Immature natural killer cell (primary cell): ENCODE results near the gene FOSL2. TPM values are rescaled to one million over a fixed set of nuclear protein-coding genes. Genes with fewer than 3 reads are reported as not detected.

Experiments
- DNase-seq, 3 donors: peaks; one replicate each; pipeline ENCODE4 v3.0.0; 2022; ENCODE audit warnings: mixed read lengths in 1 of 3
- H3K27ac Mint-ChIP-seq, 6 donors: one replicate each; pipeline ENCODE4 v1.8.0; 2020; ENCODE audit warnings: mixed read lengths in 6 of 6, mild to moderate bottlenecking in 5 of 6, inconsistent platforms in 4 of 6, moderate library complexity in 3 of 6
- H3K27me3 Mint-ChIP-seq, 3 donors: one replicate each; pipeline ENCODE4 v1.8.0; 2020 to 2021; ENCODE audit warnings: low read depth in 3 of 3, mild to moderate bottlenecking in 3 of 3, mixed read lengths in 3 of 3, moderate library complexity in 3 of 3, inconsistent platforms in 1 of 3
- H3K36me3 Mint-ChIP-seq, 3 donors: one replicate each; pipeline ENCODE4 v1.8.0; 2020; ENCODE audit warnings: mixed read lengths in 3 of 3, inconsistent platforms in 2 of 3, mild to moderate bottlenecking in 2 of 3
- H3K4me1 Mint-ChIP-seq, 2 donors: one replicate each; pipeline ENCODE4 v1.8.0; 2020; ENCODE audit warnings: inconsistent platforms in 2 of 2, mild to moderate bottlenecking in 2 of 2, mixed read lengths in 2 of 2, moderate library complexity in 1 of 2
- H3K4me3 Mint-ChIP-seq, 5 donors: one replicate each; pipeline ENCODE4 v1.8.0; 2020; ENCODE audit warnings: mild to moderate bottlenecking in 5 of 5, mixed read lengths in 5 of 5, inconsistent platforms in 3 of 5, moderate library complexity in 3 of 5
- H3K9me3 Mint-ChIP-seq, 6 donors: one replicate each; pipeline ENCODE4 v1.8.0; 2020; ENCODE audit warnings: mild to moderate bottlenecking in 6 of 6, mixed read lengths in 6 of 6, inconsistent platforms in 4 of 6, moderate library complexity in 3 of 6
- polyA plus RNA-seq, 3 donors: library from polyadenylated mRNA; unstranded; fragments of 300-500 nt; fragmentation: Illumina TruSeq; gene quantifications; one replicate each; pipeline ENCODE4 v1.2.3, GENCODE V29; 2021

Gene FOSL2
- polyA plus RNA-seq, 3 donors from 2014 or later = 27.2 to 54.3 (median 28.7) TPM

DNA sequence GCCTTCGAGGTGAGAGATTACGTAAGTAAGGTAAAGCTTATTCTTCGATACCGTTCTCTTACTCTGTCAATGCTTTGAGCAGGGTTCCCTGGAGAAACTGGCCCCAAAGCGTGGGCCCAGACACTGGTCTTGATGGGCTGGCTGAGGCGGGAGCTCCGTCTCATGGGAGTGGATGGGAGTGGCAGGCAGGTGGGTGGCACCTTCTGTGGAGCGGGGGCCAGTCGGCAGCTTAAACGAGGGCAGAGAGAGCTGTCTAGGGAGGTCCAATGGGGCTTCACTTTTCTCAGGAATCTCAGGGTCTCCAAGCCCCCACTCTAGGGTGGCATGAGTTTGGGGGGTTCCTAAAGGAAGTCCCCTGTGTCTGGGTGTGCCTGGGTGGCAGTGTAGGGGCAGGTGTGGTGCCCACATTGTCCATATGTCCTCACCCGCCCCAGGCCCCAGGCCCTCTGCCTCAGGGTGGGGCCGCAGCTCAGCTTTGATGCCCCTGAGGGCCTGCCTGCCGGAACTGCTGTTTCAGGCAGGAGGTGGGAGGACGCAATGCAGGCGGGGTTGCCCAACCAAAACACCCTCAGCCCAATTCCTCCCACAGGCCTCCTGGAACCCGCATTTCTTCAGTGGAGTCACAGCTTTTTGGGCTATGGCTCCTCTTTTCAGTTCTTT lies 32.5 kb upstream of the FOSL2 start:
- Mint-ChIP-seq H3K27ac (peak overlapping the region; percentile 97 to 100 (median 98)), H3K4me1 (peaks cover 75 to 78% of the 10 kb centered on the region in 2 donors), H3K36me3 (no peaks in the 10 kb centered on the region), H3K4me3 (peak overlapping the region; percentile 80 to 85 (median 83)), H3K27me3 (peaks cover 16 to 34% (median 16%) of the 10 kb centered on the region in 3 donors), H3K9me3 (peaks cover 0 to 4% (median 0%) of the 10 kb centered on the region in 6 donors)
- peak; percentile 45 to 52 (median 52) for DNase-seq

DNA sequence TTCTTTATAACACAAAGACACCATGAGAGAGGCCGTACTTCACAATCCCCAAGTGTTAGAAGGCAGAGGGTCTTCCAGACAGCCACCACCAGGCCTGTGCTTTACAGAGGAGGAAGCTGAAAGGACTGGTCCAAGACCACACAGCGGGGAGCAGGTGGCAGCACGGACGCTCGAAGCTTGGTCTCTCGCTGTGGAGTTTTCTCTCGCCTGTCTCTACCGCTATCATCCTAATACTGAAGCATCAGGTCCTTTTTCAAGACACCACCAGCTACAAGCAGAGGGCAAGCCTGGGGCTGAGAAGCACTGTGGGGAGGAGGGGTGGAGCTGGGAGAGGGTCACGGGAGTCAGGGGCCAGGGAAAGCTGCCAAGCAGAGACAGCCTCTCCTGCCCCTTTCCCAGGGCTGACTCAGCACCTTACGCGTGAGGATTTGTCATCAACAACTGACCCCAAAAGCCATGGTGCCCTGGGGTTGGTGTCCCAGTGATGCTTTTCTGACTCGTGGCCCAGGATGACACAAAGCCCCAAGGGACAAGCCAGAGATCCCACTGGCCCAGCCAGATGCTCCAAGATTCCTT lies 31.9 kb upstream of the FOSL2 start:
- DNase-seq = no peak
- Mint-ChIP-seq H3K4me3 (peak overlapping the region; percentile 44 to 85 (median 83)), H3K4me1 (peaks cover 81 to 82% of the 10 kb centered on the region in 2 donors)

DNA sequence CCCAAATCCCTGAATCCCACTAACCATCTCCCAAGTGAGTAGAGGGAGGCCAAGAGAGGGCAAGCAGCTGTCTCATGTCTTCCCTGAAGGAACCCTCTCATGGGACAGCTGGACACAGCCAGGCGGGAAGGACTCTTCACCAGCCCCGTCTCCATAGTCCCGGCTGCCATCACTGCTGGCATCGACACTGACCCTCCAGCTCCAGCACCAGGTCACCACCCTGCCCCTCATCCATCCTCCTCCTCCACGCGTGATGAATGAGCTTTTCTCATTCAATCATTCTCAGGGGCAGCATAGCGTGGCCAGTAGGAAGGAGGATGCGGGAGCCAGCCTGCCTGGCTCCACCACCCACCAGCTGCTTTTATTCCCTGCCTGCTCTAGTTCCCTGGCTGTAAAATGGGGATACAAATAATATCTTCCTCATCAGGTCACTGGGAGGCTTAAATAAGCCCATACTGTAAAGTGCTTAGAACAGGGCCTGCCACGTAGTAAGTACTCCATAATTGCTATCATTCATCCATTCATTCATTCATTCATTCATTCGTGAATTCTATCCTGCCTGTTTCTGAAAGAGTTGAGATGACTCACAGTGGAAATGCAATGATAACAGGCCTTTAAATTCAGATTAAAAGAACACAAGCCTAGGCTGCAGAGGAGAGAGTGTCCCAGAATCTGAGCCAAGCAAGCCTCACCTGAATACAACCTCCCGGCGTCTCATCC lies 30.5 kb upstream of the FOSL2 start:
- Mint-ChIP-seq H3K4me3 (peak overlapping the region in 4 of 5 donors; percentile 7 to 70 (median 24)), H3K27ac (peak overlapping the region in 5 of 6 donors; percentile 87 to 100 (median 97)), H3K9me3 (peaks cover 0 to 4% (median 0%) of the 10 kb centered on the region in 6 donors), H3K36me3 (no peaks in the 10 kb centered on the region), H3K4me1 (peaks cover 89 to 95% of the 10 kb centered on the region in 2 donors), H3K27me3 (peaks cover 16 to 42% (median 19%) of the 10 kb centered on the region in 3 donors)
- DNase-seq = no peak

More for the DNA sequence above, 31.9 kb upstream of the FOSL2 start:
- Mint-ChIP-seq H3K27me3 (peaks cover 15 to 35% (median 16%) of the 10 kb centered on the region in 3 donors), H3K27ac (peak overlapping the region; percentile 97 to 100 (median 98)), H3K9me3 (peaks cover 0 to 4% (median 0%) of the 10 kb centered on the region in 6 donors), H3K36me3 (no peaks in the 10 kb centered on the region)

DNA sequence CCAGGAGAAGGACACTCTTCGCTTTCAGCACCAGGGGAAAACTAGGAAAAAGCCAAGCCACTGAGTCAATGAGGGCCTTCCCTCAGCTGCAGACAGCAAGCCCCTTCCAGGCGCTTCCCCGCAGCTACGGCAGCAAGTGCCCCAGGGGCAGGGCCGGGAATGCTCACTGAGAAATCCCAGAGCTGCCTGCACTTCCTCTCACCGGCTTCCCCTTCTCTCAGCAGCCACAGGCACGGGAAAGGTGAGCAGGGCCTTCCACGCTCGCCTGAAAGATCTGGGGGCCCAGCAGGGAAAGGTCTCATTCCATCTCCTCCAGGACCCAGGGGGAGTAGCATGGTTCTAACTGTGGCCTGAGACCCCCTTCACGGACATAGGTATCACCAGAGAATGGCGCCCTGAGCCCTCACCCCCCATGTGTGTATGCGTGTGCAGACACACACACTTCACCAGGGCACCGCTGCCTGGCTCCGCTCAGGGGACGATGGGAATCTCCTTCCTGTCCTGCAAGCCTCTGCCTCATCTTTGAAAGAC lies 29.6 kb upstream of the FOSL2 start:
- peaks cover 93 to 100% of the 10 kb centered on the region in 2 donors for H3K4me1 Mint-ChIP-seq
- H3K4me3 Mint-ChIP-seq = no peak overlapping the region
- H3K27me3 Mint-ChIP-seq = peaks cover 16 to 38% (median 19%) of the 10 kb centered on the region in 3 donors
- no peaks in the 10 kb centered on the region for H3K36me3 Mint-ChIP-seq
- no peak for DNase-seq
- peak overlapping the region in 4 of 6 donors; percentile 87 to 100 (median 97) for H3K27ac Mint-ChIP-seq
- H3K9me3 Mint-ChIP-seq = peaks cover 0 to 4% (median 0%) of the 10 kb centered on the region in 6 donors

DNA sequence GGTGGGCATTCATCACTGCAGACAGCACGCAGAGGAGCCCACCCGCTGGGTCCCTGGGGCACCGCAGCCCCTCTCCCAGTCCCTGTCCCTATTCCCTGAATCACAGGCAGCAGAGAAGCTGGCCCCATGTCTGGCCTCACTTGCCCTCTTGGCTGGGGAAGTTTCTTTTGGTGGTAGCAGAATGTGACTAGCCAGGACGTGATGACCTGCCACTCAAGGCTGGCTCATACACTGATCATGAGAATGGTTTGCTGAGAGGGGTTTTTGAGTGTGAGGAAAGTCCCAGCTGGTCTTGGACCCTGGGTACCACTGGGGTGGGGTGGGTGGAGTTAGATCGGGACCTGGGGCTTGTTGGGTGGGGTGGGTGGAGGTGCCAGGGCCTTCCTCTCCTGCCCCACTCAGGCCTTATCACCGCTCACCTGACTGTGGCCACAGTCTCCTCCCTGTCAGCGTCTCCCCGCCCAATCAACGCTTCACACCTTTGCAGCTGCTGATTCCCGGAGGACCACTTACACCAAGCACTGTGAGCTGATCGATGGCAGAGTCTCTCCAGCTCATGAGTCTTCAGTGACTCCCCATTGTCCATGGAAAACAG lies 28.9 kb upstream of the FOSL2 start:
- Mint-ChIP-seq H3K4me1 (peaks cover 91 to 96% of the 10 kb centered on the region in 2 donors), H3K27me3 (peaks cover 13 to 35% (median 18%) of the 10 kb centered on the region in 3 donors), H3K36me3 (no peaks in the 10 kb centered on the region), H3K4me3 (peak overlapping the region in 3 of 5 donors; percentile 27 to 53 (median 29)), H3K9me3 (peaks cover 0 to 4% (median 0%) of the 10 kb centered on the region in 6 donors), H3K27ac (peak overlapping the region in 5 of 6 donors; percentile 64 to 97 (median 77))
- DNase-seq = no peak

DNA sequence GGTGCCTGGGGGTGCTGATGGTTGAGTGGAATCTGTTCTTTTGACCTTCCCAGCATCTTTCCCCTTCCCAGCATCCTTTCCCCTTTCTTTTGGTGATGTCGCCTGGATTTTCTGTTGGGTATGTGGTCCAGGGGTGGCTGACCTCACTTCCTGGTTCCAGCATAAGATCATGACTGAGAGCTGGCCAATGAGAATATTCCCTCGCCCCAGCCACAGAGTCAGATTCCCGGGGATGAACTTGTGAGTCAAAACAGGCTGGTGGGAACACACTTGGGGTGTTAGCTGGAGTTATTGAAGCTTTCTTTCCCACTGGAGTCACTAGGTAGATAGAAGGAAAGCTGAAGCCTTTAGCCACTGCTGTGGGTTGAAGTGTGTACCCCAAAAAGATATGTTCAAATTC lies 28.0 kb upstream of the FOSL2 start:
- peaks cover 85 to 89% of the 10 kb centered on the region in 2 donors for H3K4me1 Mint-ChIP-seq
- H3K36me3 Mint-ChIP-seq = no peaks in the 10 kb centered on the region
- peaks cover 5 to 28% (median 10%) of the 10 kb centered on the region in 3 donors for H3K27me3 Mint-ChIP-seq
- peak overlapping the region in 5 of 6 donors; percentile 73 to 98 (median 94) for H3K27ac Mint-ChIP-seq
- H3K4me3 Mint-ChIP-seq = peak overlapping the region in 3 of 5 donors; percentile 27 to 43 (median 33)
- H3K9me3 Mint-ChIP-seq = no peaks in the 10 kb centered on the region
- DNase-seq = no peak

DNA sequence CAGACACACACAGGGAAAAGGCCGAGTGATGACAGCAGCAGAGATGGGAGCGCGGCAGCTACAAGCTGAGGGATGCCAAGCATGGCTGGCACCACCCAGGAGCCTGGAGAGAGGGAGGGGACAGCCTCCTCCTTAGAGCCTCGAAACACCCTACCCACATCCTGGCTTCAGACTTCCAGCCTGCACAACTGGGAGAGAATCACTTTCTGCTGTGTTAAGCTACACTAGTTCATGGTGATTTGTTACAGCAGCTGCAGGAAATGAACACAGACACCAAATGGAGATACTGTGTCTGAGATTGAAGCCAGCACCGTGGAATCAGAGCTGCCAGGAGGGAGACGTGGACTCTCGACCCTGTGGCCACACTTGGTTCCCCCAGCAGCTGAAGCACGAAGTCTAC lies 27.5 kb upstream of the FOSL2 start:
- DNase-seq = no peak
- H3K36me3 Mint-ChIP-seq = no peaks in the 10 kb centered on the region
- peaks cover 82 to 83% of the 10 kb centered on the region in 2 donors for H3K4me1 Mint-ChIP-seq
- H3K9me3 Mint-ChIP-seq = no peaks in the 10 kb centered on the region
- H3K4me3 Mint-ChIP-seq = peak overlapping the region; percentile 4 to 43 (median 27)
- peaks cover 0 to 23% (median 8%) of the 10 kb centered on the region in 3 donors for H3K27me3 Mint-ChIP-seq
- H3K27ac Mint-ChIP-seq = peak overlapping the region; percentile 32 to 98 (median 93)

DNA sequence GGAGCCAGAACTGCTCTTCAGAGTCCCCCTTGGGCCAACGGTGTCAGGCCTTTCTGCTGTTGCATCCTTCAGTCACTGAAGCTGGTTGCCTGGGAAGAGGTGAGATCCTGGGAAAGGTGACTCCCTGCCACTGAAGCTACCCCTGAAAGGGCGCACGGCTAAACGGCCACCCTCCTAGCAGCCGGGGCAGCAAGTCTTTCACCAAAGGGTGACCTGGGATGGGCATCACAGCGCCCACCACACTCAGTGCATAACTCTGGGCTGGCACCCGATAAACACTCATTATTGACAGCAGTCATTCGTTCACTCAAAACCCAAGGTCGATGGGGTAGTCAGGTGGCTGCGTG lies 26.5 kb upstream of the FOSL2 start:
- Mint-ChIP-seq H3K36me3 (no peaks in the 10 kb centered on the region), H3K27me3 (peaks cover 0 to 14% (median 8%) of the 10 kb centered on the region in 3 donors), H3K27ac (peak overlapping the region; percentile 92 to 98 (median 96)), H3K9me3 (no peaks in the 10 kb centered on the region), H3K4me3 (peak overlapping the region; percentile 57 to 89 (median 72)), H3K4me1 (peaks cover 77 to 81% of the 10 kb centered on the region in 2 donors)
- DNase-seq = no peak

DNA sequence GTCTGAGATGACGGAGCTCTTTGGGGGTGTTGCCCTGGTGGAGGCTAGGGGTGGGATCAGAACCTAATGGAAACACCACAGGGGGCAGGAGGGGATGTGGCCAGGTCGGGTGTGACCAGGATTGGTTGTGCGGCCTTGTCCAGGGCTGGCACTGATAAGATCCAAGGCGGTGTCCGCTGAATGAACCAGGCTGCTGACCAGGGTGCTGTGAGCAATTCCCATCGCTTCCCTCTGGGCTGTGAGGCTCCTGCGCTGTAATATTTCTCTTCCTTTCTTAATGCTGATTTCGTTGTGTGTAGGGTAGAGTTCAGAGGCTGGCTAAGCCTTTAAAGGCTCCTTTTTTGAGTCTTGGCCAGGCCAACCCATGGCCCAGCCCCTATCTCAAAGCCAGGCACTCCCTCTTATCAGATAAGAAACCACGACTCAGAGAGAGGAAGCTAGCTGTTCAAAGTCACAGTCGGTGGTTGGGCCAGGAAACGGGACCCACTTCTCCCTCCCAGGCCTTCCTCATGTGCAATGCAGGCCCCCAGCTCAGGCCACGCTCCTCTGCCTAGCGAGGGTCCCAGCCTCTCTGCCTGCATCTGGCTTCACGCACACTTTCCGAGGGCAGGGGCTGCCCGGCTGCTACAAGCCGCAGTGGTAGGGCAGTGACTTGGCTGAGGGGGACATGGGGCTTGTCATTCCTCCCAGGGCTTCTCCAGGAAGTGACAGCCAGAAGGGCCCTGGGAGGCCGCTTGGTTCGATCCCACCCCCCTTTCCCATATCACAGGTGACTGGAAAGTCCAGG lies 26.0 kb upstream of the FOSL2 start:
- Mint-ChIP-seq H3K27ac (peak overlapping the region; percentile 92 to 98 (median 96)), H3K4me1 (peaks cover 72 to 77% of the 10 kb centered on the region in 2 donors), H3K27me3 (peaks cover 0 to 14% (median 8%) of the 10 kb centered on the region in 3 donors), H3K36me3 (no peaks in the 10 kb centered on the region), H3K4me3 (peak overlapping the region; percentile 57 to 89 (median 72)), H3K9me3 (no peaks in the 10 kb centered on the region)
- peak; percentile 78 to 82 (median 80) for DNase-seq

DNA sequence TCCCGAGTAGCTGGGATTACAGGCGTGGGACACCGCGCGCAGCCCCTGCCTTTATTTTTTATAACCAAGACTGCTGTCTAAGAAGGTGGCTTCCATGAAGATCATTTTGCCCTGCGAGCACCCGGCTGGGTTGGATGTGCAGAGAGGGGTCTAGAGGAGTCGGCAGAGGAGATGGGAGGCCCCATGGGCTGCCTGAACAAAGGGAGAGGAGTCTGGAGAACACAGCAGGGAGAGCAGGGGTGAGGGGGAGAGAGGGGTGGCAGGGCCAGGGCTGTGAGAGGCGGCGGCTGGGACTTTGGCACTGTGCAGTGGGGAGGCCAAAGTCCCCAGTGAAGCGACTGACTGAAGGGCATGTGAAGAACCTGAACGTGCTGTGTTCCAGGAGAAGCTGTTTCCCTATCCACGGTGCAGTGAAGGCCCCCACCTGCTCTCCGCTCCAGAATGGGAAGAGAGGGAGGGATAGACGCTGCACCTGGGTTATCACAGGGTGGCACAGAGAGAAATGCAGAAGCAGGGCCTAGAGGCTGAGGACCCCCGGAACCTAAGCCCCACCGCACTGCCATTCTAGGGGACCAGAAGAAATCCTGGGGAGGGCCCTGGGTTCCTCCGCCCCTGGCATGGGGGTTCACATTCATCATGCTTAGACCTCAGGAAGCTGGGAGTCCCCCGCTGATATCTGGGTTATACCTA lies 24.8 kb upstream of the FOSL2 start:
- H3K36me3 Mint-ChIP-seq = no peaks in the 10 kb centered on the region
- H3K4me1 Mint-ChIP-seq = peaks cover 65 to 73% of the 10 kb centered on the region in 2 donors
- peaks cover 0 to 11% (median 8%) of the 10 kb centered on the region in 3 donors for H3K27me3 Mint-ChIP-seq
- no peaks in the 10 kb centered on the region for H3K9me3 Mint-ChIP-seq
- H3K4me3 Mint-ChIP-seq = peak overlapping the region in 3 of 5 donors; percentile 57 to 89 (median 82)
- no peak for DNase-seq
- H3K27ac Mint-ChIP-seq = peak overlapping the region in 5 of 6 donors; percentile 92 to 98 (median 97)

DNA sequence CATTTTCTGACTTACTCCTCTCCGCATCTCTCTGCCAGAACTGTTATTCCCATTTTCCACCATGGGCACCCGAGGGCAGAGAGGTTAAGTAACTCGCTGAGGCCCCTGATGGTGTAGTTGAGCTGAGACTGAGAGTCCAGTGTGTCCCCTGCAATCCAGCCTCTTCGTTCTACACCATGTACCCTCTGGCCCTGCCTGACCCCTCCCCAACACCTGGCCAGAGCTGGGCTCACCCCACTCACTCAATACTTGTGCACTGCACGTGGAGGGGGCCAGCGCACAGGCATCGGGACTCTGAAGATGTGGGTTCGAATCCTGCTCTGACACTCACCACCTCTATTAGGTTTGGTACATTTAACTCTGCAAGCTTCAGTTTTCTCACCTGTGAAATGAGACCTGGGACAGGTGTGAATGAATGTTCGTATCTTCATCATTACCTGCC lies 24.3 kb upstream of the FOSL2 start:
- Mint-ChIP-seq H3K4me3 (peak overlapping the region in 1 of 5 donors; percentile 38), H3K4me1 (peaks cover 64 to 73% of the 10 kb centered on the region in 2 donors)

DNA sequence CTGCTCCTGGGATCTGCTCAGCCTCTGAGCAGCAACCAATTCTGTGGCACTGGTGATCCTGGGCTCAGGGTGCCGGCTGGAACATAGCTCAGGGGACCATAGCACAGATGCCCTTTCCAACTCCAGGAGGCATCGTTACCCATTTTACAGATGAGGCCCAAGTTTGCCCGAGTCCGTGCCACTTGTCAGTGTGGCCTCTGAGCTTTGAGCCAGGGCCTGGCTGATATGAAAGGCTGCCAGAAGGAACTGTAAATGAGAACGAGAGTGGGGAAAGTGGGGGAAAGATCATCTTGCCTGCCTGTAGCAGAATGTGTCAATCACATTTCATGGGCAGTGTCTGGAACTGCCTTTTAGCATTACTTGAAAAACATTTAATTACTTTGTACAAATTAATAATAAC lies 23.3 kb upstream of the FOSL2 start:
- H3K36me3 Mint-ChIP-seq = no peaks in the 10 kb centered on the region
- H3K27ac Mint-ChIP-seq = peak overlapping the region in 5 of 6 donors; percentile 24 to 79 (median 58)
- peaks cover 0 to 8% (median 6%) of the 10 kb centered on the region in 3 donors for H3K27me3 Mint-ChIP-seq
- H3K4me3 Mint-ChIP-seq = peak overlapping the region in 2 of 5 donors; percentile 33
- no peaks in the 10 kb centered on the region for H3K9me3 Mint-ChIP-seq
- no peak for DNase-seq
- H3K4me1 Mint-ChIP-seq = peaks cover 55 to 69% of the 10 kb centered on the region in 2 donors

More for the DNA sequence above, 24.3 kb upstream of the FOSL2 start:
- Mint-ChIP-seq H3K27ac (peak overlapping the region in 4 of 6 donors; percentile 46 to 84 (median 64)), H3K36me3 (no peaks in the 10 kb centered on the region), H3K9me3 (no peaks in the 10 kb centered on the region), H3K27me3 (peaks cover 0 to 11% (median 8%) of the 10 kb centered on the region in 3 donors)
- no peak for DNase-seq
